Hematopoietic multipotent progenitor cell treated with erythropoietin and hydrocortisone succinate and interleukin-3 and kit ligand, for 6 days (in vitro differentiated cells): ENCODE results near the gene TRIM34.

Experiments
- DNase-seq: peaks from one replicate; pipeline ENCODE4 v3.0.0-alpha.2; 2015

TRIM34 gene

GRCh38 chr11:5686426-5686825 lies 61.6 kb downstream of the TRIM34 start:
- no peak for DNase-seq

GRCh38 chr11:5688482-5688881 lies 63.7 kb downstream of the TRIM34 start:
- DNase-seq: no peak

GRCh38 chr11:5689551-5689983 lies 64.8 kb downstream of the TRIM34 start, which contains the start of gene TRIM22:
Gene TRIM22, plus strand, starts transcription at chr11:5689790. Its CDS starts 6,443 bp downstream, at chr11:5696233.
- DNase-seq: peak; percentile 68

- peak; percentile 69 for DNase-seq
Observed at GRCh38 chr11:5690216-5690615, 65.4 kb downstream of the TRIM34 start.

GRCh38 chr11:5690736-5691135 lies 65.9 kb downstream of the TRIM34 start:
- DNase-seq: peak; percentile 57

- DNase-seq: peak; percentile 45
Observed at GRCh38 chr11:5691238-5691963, 66.6 kb downstream of the TRIM34 start.

GRCh38 chr11:5691964-5692361 lies 67.2 kb downstream of the TRIM34 start:
- peak; percentile 42 for DNase-seq
